Femur (tissue), 1 donor: ENCODE results near the gene ACOD1.
"Not testable (repeated sequence)": the region's sequence is repeated elsewhere in the genome, so short reads cannot be mapped to it uniquely, and the experiment has no call there.

Source experiments
- DNase-seq: peaks from one replicate; pipeline ENCODE4 v3.0.0-alpha.2; 2017

ACOD1 gene

DNA sequence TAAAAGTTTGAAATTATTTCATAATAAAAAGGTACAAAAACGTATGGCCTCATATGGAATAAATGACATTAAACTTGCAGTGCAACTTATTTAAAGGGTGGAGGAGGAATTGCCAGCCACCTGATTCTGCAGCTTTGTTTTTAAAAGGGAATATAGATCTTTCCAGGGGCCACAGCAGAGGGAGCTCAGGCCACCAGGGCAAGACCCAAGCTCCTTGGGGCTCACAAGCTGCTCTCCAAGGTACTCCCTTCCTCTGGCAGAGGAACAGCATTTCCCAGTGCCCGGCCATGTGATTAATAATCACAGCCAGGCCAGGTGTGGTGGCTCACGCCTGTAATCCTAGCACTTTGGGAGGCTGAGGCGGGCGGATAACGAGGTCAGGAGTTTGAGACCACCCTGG is 6.2 kb downstream of the ACOD1 start:
- no peak for DNase-seq

- no peak for DNase-seq
Measured at GRCh38 chr13:76955193-76955592, 6.9 kb downstream of the ACOD1 start.

- DNase-seq: no peak
Measured at GRCh38 chr13:76955661-76956060, 7.3 kb downstream of the ACOD1 start.

GRCh38 chr13:76958841-76959432 is 10.6 kb downstream of the ACOD1 start:
- DNase-seq: no peak

GRCh38 chr13:76959734-76960133 is 11.4 kb downstream of the ACOD1 start:
- DNase-seq: not testable (repeated sequence)

GRCh38 chr13:76965759-76966421 is 17.6 kb downstream of the ACOD1 start:
- peak; percentile 87 for DNase-seq

DNA sequence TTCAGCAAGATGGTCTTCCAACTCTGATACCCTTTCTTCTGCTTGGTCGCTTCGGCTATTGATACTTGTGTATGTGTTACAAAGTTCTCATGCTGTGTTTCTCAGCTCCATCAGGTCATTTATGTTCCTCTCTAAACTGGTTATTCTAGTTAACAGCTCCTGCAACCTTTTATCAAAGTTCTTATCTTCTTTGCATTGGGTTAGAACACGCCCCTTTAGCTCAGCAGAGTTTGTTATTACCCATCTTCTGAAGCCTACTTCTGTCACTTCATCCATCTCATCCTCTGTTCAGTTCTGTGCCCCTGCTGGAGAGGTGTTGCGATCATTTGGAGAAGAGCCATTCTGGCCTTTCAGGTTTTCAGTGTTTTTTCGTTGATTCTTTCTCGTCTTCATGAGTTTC is 18.7 kb downstream of the ACOD1 start:
- DNase-seq: no peak

GRCh38 chr13:76968041-76968440 is 19.7 kb downstream of the ACOD1 start:
- peak; percentile 59 for DNase-seq

DNA sequence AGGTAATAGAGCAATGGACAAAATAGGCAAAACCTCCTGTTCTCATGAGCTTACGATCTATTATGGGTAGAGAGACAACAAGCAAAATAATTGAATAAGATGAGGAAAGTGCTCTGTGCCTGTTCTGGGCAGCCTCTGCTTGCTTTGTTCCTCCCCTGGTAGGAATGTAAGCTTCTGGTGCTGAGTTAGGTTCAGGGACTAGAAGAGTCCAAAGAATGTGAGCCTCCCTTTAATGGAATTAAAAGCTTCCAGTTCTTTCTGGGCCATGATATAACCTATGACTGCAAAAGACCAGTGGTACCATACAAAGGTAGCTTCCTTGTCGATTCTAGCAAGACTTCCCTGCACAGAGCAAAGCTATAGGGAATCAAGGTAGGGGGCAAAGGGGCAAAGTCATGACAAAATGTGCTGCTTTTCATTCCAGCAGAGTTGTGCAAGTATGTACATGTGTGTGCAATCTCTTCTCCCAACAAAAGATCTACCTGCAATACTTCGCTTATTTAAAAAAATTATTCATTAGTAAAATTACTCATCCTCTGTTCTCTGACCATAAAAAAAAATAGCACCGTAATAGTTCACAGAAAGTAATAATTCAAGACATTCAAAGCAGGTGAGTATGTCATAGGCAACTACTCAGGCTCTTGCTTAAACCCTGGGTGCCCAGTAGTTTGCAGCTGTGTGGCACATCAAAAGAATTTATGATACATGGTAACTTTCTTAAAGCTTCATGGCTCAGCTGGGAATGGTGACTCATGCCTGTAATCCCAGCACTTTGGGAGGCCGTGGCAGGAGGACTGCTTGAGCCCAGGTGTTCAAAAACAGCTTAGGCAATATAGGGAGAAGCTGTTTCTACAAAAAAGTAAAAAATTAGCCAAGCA is 21.4 kb downstream of the ACOD1 start:
- no peak for DNase-seq

DNA sequence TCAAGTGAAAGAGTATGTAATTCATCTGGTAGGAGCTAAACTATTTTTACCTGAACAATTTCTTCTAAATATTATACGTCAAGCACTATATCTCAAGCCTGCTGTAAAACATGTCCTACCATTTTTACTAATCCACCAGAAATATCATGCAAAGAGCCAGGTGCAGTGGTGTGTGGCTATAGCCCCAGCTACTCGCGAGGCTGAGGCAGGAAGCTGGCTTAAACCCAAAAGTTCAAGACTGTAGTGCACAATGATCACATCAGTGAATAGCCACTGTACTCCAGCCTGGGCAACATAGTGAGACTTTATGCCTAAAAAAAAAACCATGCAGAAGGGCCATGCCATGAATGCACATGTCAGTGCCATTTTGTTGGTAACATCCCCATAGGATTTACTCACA is 22.9 kb downstream of the ACOD1 start:
- DNase-seq: no peak

- no peak for DNase-seq
Measured at GRCh38 chr13:76971851-76972829, 23.8 kb downstream of the ACOD1 start.

- no peak for DNase-seq
Measured at GRCh38 chr13:76973920-76974617, 25.8 kb downstream of the ACOD1 start.

- DNase-seq: no peak
Measured at GRCh38 chr13:76974618-76974975, 26.3 kb downstream of the ACOD1 start.

DNA sequence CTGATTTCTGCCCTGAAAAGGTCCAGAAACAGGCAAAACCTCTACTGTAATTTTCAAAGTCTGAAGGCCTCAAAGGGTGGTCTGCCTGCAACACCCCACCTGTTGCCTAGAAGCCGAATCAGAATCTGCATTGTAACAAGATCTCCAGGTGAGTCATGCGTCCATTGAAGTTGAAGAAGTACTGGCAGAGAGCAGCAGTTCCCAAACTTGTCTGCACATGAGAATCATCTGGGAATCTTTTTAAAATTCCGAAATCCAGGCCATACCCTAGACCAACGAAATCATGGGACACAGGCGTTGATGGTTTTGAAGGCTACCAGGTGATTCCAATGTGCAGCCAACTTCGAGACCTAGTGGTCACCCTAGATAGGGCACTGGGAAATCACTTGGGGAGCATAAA is 27.6 kb downstream of the ACOD1 start:
- no peak for DNase-seq

- DNase-seq: no peak
Measured at GRCh38 chr13:76976490-76976889, 28.2 kb downstream of the ACOD1 start.

DNA sequence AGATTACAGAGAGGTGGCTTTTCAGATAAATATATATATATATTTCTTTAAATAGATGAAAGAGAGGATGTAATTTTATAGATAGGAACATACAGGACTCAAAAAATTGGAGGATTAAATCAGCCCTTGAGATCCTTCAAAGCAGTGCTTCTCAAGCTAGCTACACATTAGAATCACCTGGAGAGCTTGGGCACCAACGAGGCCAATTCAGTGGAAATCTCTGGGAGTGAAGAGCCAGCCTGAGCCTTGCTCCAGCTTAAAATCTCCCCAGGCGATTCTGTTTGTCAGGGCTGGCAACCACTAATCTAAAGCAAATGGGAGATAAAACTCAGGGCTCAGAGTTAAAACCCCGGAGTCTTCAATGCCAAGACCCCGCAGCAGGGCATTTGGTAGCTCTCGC is 28.6 kb downstream of the ACOD1 start:
- DNase-seq: no peak

GRCh38 chr13:76980075-76980718 is 31.9 kb downstream of the ACOD1 start:
- DNase-seq: peak; percentile 87

- DNase-seq: no peak
Measured at GRCh38 chr13:76982061-76982460, 33.8 kb downstream of the ACOD1 start.

- no peak for DNase-seq
Measured at GRCh38 chr13:76983676-76984075, 35.4 kb downstream of the ACOD1 start.

DNA sequence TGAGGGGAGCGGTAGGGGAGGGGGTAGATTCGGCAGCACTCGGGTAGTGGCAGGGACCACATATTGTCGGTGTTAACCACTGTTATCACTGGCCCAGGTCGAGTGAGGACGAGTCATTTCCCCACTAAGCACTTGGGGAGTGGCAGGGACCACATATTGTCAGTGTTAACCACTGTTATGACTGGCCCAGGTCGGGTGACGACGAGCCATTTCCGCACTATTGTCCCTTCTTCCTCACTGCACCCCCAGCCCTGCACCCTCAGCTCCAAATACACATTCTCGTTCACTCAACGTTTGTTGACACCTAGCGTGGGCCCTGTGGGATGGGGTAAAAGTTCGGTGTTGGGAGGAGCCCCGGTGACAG is 43.1 kb downstream of the ACOD1 start:
- no peak for DNase-seq

GRCh38 chr13:76991796-76992547 is 43.7 kb downstream of the ACOD1 start, which contains the start of gene CLN5:
CLN5 (plus strand) TSS chr13:76992081; CDS start chr13:76992099, 18 bp downstream.
- peak; percentile 95 for DNase-seq
